ENCODE data around the gene PIM3.

PIM3 gene

GRCh38 chr22:50007057-50007511 is 46.5 kb downstream of the PIM3 start:
- DNase-seq (ENCODE audit: low read depth): no peak

GRCh38 chr22:50008151-50009040 is 47.8 kb downstream of the PIM3 start:
- no peak for DNase-seq (ENCODE audit: low read depth)

- no peak for DNase-seq (ENCODE audit: low read depth)
These were observed 48.7 kb downstream of the PIM3 start for GRCh38 chr22:50009251-50009650.

DNA sequence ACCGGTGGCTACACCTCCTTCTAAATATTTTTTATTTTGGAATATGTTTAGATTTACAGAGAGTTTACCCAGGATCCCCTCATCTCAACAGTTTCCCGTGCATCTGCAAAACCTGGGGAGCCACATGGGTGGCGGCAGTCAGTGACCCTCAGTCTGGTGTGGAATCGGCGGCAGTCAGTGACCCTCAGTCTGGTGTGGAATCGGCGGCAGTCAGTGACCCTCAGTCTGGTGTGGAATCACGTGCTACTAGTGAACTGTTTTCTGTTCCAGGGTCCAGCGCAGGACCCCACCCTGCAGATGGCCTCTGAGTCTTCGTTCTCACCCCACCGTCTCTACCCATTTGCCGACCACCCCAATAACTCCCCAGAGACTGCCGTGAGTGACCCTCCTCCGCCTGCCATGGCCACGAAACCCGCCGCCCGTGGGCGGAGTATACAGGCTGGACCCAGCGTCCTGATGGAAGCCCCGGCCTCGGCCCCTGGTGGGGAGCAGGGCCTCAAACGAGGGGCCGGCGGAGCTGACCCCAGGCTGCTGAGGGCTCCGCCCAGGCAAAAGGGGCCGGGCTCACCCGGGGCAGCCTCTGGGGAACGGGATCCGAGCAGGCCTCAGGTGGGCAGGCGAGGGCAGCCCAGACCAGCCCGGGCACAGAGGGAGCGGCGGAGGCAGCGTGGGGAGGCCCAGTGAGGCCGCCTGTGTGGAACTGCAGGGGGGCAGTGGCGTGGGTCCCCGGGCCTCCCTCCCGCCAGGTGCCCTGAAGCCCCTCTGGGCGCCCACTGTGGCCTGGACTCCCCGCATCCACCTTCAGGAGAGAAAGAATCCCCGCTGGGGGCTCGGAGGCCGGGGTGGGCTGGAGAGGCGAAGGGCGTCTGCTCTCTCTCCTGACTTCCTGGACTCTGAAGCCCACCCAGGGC is 49.4 kb downstream of the PIM3 start:
- DNase-seq (ENCODE audit: low read depth): no peak

DNA sequence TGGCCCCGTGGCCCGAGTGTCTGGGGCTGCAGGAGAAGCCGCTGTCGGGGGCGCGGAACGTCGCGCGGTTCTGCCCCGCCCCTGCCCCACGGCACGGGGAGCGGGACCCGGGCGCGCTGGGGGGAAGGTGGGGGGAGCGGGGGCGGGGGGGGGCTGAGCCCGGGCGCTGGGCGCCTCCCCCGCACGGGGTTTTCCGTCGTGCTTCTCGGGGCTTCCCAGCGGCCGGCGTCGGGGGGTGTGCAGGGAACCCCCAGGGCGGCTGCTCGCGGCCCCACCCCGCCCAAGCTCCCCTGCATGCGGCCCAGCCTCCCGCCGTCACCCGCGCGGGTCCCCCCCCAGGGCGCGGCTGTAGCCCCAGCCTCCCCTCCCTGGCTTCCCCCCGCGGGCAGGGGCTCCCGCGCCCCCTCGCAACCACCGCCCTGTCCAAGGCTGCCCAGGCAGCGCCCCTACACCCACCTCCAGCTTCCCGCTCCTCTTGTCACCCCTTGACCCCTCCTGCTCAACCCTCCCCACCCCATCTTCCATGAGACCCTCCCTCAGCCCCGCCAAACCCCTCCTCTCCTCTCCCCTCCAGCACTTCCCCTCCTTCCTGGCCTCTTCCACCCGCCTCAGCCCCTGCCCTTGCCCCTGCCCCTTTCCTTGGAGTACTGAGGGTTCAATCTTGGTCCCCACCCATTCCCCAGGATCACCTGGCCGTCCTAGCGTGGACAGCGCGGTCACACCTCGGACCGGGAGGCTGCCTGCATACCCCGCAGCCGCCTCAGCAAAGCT is 50.3 kb downstream of the PIM3 start:
- no peak for DNase-seq (ENCODE audit: low read depth)

DNA sequence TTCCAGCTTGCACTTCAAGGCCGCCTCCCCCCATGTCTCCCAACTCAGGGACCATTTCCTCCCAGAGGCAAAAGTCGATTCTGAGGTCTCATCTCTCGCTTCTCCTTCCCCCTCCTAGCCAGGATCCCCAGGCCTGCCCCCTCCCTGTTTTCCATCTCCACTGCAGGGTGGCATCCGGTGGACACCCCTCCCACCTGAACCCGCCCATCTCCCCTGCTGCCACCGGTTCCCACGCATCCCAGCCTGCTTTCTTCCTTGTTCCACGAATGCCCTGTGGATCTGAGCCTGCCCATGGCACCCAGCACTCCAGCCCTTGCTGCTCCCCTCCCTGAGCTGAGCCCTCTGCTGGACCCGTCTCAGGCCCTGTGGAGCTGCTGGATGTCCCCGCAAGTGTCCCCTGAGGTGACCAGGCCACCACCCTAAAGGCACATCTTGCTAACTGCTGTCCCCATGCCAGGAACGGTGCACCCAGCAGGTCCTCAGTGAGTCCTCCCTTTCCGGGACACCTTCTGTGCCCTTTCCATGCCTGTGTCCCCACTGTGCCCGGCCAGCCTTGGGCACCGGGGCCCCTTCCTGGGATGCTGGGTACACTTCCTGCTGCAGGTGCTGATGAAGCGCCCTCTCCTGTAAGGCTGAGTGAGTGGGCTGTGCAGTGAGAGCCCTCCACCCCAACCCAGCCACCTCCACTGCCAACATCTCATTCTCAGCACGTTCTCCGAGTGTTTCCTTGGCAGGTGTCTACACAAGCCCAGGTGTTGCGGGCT is 51.1 kb downstream of the PIM3 start:
- DNase-seq (ENCODE audit: low read depth): no peak

DNA sequence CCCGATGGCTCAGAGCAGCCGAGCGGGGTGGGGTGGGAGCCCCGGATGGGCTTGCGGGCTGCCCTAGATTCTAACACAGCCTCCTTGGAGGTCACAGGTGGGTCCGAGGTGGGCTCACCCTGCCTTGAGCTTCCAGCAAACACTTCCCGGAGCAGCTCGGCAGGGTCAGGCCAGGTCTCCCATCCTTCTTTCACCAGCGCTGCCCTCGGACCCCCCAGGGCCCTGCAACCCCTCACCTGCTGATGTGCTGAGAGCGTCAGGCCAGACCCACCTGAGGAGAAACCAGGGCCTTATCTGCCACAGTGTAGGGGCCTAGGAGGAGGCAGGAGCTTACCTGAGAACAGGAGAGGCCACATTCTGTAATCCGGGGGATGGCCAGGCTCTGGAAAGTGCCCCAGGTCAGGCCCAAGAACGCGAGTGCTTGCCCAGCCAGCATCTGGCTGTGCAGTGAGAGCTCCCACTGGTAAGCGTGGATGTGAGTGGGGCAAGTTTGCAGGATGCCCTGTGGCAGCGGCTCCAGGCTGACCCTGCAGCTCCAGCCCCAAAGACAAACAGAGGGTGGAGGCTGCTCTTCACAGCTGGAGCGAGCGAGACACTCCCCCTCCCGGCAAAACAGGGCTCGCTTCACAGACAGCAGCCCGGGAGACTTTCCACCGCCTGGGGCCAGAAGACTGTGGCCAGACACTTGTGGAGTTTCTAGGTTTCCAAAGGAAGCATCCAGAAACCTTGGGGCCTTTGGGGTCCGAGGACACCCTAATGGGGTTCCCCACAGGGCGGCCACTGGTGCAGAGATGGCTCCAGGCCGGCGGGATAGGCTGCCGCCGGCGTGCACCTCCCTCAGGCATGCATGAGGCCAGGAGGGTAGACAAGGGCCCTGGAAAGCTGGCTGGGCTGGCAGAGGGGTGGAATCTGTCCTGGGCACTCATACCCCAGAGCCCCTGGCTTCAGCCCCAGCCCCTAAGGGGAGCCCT is 51.9 kb downstream of the PIM3 start, which contains the start of gene IL17REL:
Gene IL17REL, minus strand, starts transcription at position 555 of the 971 bp plus-strand sequence. Its CDS starts 119 bp downstream, at position 436.
- DNase-seq (ENCODE audit: low read depth): no peak
